Measurements from ENCODE around the gene KIF17.
A peak's percentile ranks its signal among the peaks of the same experiment; 100 is the strongest.

KIF17 gene

DNA sequence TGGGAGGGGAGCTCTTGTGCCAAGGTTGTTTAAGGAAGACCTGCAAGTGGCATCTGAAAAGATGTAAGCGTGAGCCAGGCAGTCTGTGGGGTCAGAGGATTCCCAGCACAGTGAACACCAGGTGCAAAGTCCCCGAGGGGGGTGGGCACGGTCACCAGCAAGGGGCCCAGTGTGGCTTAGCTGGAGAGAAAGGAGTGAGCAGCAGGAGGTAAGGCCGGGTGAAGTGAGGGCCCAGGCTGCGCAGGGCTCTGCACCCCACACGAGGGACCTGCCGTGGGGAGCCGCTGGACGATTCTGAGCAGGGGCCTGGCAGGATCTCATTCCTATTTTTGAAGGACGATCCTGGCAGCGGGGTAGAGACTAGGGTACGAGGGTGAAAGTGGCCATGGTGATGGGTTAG is 60.8 kb downstream of the KIF17 start:
- DNase-seq: no peak

GRCh38 chr1:20654104-20654690 is 63.6 kb downstream of the KIF17 start:
- DNase-seq: no peak

- no peak for DNase-seq
These were observed 65.5 kb downstream of the KIF17 start for GRCh38 chr1:20652300-20652699.

DNA sequence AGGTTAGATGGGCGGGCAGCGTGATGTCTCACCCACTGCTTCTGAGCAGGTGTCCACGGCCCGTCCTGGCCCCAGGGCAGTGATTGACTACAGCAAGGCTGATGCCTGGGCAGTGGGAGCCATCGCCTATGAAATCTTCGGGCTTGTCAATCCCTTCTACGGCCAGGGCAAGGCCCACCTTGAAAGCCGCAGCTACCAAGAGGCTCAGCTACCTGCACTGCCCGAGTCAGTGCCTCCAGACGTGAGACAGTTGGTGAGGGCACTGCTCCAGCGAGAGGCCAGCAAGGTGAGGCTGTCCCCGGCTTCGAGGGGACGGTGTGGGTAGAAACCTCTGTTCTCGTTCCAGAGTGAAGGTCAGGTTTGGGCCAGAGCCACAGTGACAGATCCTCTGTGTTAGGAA is 68.9 kb downstream of the KIF17 start:
- DNase-seq: no peak

DNA sequence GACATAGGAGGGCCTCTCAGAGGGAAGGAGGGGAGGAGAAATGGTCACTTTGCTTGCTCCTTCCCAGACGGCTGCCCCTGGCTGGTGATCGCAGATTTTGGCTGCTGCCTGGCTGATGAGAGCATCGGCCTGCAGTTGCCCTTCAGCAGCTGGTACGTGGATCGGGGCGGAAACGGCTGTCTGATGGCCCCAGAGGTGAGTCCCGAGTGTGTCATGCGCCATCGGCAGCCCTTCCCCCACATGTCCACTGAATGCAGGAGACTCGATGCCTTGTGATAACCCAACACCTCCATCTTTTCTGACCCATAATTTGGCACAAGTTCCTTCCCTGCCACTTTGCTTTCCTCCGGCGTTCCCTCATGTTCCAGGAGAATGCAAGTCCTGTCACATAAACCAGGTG is 69.4 kb downstream of the KIF17 start:
- DNase-seq: no peak

GRCh38 chr1:20645414-20645813 is 72.4 kb downstream of the KIF17 start:
- DNase-seq: no peak

- no peak for DNase-seq
These were observed 73.4 kb downstream of the KIF17 start for GRCh38 chr1:20644416-20644815.

- no peak for DNase-seq
These were observed 74.7 kb downstream of the KIF17 start for GRCh38 chr1:20643080-20643479.

GRCh38 chr1:20641975-20642374 is 75.8 kb downstream of the KIF17 start:
- DNase-seq: no peak

DNA sequence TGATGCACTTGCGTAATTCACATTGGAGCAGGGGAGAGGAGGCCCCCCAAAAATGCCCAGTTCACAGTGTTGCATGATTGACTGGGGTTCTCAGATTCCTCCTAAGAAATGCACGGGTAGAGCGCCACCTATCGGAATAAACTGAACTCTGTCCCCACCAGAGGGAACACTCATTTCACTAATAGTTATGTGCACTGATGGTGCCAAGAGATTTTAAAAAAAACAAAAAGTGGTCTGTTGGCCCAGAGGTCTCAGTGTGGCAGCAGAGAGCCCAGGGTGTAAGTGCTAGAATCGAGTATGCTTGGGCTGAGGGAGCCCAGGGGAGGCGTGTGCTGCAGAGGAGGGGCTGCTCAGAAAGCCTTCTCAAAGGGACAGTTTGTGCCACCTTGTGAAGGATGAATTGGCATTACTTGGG is 77.6 kb downstream of the KIF17 start:
- DNase-seq: no peak

- no peak for DNase-seq
These were observed 80.9 kb downstream of the KIF17 start for GRCh38 chr1:20636785-20637347.

GRCh38 chr1:20634594-20635084 is 83.2 kb downstream of the KIF17 start:
- no peak for DNase-seq

GRCh38 chr1:20634065-20634593 is 83.7 kb downstream of the KIF17 start:
- no peak for DNase-seq

- DNase-seq: peak; percentile 69
These were observed 84.4 kb downstream of the KIF17 start, which contains the start of gene PINK1 for GRCh38 chr1:20633190-20634064. PINK1 (plus strand) TSS chr1:20633458; CDS start chr1:20633549, 91 bp downstream.

DNA sequence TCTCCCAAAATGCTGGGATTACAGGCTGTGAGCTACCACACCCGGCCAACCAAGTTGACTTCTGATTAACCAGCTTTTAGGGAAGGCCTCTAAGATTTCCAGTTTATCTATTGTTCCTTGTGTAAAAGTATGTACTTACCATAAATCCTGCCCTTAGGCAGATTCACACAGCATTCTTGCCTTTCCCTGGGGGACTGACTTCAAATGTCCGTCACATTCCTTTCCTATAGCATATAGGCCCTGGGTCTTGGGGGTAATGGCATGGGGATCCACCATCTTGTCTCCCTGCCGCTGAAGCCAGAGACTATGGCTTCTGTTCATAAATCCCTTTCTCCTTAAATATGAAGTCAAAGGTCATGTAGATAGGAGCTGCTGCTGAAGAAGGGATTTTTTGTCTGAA is 85.4 kb downstream of the KIF17 start:
- DNase-seq: no peak

- DNase-seq: no peak
These were observed 87.1 kb downstream of the KIF17 start for GRCh38 chr1:20630729-20631128.

DNA sequence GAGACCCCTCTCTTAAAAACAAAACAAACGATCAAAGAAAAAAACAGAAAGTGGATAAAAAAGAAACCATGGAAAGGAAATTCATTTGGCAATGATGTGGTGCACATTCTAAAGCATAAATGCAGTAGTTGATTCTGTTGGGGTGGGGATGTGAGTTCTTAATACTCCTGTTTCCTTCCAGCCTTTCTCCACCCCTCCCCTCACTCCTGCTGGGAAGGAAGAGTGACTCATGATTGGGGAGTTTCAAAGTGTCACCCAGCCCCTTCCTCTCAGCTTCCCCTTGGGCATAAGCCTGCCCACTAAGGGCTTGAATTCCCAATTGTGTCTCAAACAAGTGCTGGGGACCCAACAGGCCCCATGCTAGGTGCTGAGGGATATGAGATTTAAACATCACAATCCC is 91.3 kb downstream of the KIF17 start:
- no peak for DNase-seq

- no peak for DNase-seq
These were observed 91.7 kb downstream of the KIF17 start for GRCh38 chr1:20626098-20626427.

- DNase-seq: no peak
These were observed 92.4 kb downstream of the KIF17 start for GRCh38 chr1:20625176-20626097.

DNA sequence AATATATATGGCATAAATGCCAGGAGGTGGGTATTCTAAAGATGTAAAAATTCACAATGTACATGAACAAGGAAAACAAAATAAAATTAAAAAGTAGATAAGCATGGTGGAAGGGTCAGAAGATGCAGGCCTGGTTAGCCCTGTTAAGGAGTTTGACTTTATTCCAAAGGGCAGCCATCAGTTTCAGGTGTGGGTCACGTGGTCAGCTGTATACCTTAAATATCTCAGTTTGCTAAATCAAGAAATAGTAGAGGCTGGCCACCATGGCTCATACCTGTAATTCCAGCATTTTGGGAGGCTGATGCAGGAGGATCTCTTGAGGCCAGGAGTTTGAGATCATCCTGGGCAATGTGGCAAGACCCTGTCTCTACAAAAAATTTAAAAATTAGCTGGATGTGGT is 93.1 kb downstream of the KIF17 start:
- DNase-seq: no peak

GRCh38 chr1:20621012-20621411 is 96.8 kb downstream of the KIF17 start:
- DNase-seq: no peak

- no peak for DNase-seq
These were observed 97.8 kb downstream of the KIF17 start for GRCh38 chr1:20619999-20620398.

DNA sequence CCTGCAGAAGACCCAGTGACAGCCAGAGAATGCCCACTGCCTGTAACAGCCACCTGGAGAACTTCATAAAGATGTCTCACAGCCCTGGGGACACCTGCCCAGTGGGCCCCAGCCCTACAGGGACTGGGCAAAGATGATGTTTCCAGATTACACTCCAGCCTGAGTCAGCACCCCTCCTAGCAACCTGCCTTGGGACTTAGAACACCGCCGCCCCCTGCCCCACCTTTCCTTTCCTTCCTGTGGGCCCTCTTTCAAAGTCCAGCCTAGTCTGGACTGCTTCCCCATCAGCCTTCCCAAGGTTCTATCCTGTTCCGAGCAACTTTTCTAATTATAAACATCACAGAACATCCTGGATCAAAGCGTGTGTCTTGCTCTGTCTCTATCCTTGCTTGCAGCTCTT is 99.3 kb downstream of the KIF17 start:
- no peak for DNase-seq

Measured in 8988T (cell line).